OCI-LY3 (cell line): ENCODE measurements around the gene HS3ST2.

Experiments
- EZH2phosphoT487 ChIP-seq: fragments of 200-600 bp; shearing (Covaris generic); IDR thresholded peaks from 2 replicates; pipeline ENCODE4 v1.6.1; 2018; ENCODE audit warnings: antibody characterized with exemption, mixed run types, low read depth
- TF ChIP-seq, protein P1 (sequence below): fragments of 200-600, 300-600 bp; sonication (generic); IDR thresholded peaks from 2 replicates; pipeline ENCODE4 v1.5.1; 2014; ENCODE audit warnings: antibody characterized with exemption, low read length, low read depth

DNA sequence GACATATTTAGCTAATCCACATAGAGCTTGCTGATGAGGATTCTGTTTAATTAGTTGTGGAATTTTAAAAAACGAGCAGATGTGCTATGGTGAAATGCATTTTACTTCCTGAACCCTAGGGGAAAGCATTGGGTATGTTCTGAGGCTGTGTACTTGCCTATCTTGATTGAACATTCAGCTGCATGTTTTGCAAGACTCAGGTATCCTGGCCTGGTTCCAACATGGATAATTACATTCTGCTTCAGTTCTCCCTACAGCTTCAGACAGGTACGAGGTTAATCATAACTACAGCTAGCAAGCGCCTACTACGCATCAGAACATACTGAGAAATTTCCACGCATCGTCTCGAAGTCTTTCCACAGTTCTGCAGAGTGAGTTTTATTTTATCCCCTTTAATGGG, 77.0 kb downstream of the HS3ST2 start:
- TF ChIP-seq, protein P1, sequence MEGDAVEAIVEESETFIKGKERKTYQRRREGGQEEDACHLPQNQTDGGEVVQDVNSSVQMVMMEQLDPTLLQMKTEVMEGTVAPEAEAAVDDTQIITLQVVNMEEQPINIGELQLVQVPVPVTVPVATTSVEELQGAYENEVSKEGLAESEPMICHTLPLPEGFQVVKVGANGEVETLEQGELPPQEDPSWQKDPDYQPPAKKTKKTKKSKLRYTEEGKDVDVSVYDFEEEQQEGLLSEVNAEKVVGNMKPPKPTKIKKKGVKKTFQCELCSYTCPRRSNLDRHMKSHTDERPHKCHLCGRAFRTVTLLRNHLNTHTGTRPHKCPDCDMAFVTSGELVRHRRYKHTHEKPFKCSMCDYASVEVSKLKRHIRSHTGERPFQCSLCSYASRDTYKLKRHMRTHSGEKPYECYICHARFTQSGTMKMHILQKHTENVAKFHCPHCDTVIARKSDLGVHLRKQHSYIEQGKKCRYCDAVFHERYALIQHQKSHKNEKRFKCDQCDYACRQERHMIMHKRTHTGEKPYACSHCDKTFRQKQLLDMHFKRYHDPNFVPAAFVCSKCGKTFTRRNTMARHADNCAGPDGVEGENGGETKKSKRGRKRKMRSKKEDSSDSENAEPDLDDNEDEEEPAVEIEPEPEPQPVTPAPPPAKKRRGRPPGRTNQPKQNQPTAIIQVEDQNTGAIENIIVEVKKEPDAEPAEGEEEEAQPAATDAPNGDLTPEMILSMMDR: no peak
- no peak for TF ChIP-seq EZH2phosphoT487
